Measurements from ENCODE around the gene IFNL3. TPM values are rescaled to one million over a fixed set of nuclear protein-coding genes. Genes with fewer than 3 reads are reported as not detected.
"Not testable (repeated sequence)": the region's sequence is repeated elsewhere in the genome, so short reads cannot be mapped to it uniquely, and the experiment has no call there.

Gene IFNL3
- total RNA-seq, 1 donor from 2014 or later: not detected

DNA sequence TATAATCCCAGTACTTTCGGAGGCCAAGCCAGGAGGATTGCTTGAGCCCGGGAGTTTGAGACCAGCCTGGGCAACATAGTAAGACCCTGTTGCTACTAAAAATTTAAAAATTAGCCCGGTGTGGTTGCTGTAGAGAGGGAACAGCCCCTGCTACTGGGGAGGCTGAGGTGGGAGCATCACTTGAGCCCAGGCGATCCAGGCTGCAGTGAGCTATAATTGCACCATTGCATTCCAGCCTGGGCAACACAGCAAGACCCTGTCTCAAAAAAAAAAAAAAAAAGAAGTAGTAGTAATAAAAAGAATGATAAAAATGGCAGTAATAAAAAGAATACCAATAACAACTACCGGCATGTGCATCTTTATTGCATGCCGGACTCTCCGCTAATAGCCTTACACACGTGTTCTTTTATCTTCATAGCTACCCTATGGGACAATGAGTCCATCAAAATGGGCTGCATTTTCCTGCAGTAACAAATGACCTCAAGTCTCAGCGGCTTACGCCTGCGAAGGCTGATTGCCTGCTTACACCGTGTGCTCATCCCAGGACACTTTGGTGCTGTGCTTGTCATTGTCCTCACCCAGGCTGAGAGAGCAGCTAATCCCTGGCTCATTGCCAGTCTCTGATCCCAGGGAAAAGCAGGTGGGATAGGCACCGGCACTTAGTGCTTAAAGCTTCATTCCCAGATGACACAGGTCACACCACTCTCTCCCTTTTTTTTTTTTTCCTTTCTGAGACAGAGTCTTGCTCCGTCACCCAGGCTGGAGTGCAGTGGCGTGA, 26.4 kb downstream of the IFNL3 start:
- ATAC-seq (no peak), DNase-seq (ENCODE audit: low spot score) (no peak)

DNA sequence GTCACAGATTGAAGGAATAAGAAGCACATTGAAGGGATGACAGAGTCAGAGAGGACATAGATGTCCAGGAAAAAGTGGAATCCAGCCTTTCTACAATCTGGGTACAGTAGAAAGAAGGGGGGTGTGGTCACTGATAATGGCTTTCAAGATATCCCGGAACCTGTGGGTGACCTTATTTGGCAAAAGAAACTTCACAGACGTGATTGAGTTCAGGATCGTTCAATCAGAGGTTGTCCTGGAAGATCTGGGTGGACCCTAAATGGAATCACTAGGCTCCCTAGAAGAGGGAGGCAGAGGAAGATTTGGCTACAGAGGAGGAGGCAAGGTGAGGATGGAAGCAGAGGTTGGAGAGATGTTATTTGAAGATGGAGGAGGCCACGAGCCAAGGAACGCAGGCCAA, 27.7 kb downstream of the IFNL3 start:
- ATAC-seq (no peak), DNase-seq (ENCODE audit: low spot score) (no peak)

DNA sequence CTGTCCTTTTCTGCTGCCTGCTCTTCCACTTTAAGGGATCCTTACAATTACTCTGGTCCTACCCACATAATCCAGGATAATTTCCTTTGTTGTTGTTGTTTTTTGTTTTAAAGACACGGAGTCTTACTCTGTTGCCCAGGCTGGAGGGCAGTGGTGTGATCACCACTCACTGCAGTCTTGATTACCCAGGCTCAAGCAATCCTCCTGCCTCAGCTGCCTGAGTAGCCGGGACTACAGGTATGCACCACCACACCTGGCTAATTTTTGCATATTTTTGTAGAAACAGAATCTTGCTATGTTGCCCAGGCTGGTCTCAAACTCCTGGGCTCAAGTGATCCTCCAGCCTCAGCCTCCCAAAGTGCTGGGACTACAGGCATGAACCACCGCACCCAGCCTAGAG, 29.5 kb downstream of the IFNL3 start:
- not testable (repeated sequence) for ATAC-seq; DNase-seq (ENCODE audit: low spot score)

DNA sequence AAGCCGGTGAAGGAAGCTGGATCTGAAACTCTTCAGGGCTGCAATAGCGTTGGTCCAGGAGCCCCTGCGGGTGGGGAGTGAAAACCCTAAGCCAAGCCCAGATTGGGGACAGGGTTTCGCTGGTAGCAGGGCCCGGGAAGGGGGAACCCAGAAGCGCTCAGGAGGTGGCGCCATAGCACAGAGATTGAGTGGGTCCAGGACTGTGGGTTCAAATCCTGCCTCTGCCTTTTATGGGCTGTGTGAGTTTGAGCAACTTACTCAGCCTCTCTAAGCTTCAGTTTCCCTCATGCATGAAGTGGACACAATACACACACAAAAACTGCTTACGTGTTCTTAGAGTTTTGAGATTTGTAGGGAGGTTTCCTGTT, 32.4 kb downstream of the IFNL3 start:
- ATAC-seq (peak; percentile 80), DNase-seq (ENCODE audit: low spot score) (peak; percentile 49)

- no peak for DNase-seq (ENCODE audit: low spot score)
- ATAC-seq: no peak
Measured at GRCh38 chr19:39211731-39212374, 33.0 kb downstream of the IFNL3 start.

DNA sequence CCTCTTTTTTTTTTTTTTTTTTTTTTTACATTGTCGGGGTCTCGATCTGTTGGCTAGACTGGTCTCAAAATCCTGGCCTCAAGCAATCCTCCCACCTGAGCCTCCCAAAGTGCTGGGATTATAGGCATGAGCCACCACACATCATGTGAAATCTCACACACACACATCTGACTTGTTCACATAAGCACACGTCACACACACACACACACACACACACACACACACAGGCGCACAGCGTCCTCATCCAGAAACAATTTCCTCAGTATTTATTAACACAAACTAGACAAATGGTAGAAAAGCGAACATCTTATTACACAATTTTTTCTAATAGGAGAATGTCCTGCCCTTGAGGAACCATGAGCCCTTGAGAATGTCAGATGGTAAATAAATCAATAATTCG, 35.6 kb downstream of the IFNL3 start:
- DNase-seq (ENCODE audit: low spot score) (no peak), ATAC-seq (no peak)

DNA sequence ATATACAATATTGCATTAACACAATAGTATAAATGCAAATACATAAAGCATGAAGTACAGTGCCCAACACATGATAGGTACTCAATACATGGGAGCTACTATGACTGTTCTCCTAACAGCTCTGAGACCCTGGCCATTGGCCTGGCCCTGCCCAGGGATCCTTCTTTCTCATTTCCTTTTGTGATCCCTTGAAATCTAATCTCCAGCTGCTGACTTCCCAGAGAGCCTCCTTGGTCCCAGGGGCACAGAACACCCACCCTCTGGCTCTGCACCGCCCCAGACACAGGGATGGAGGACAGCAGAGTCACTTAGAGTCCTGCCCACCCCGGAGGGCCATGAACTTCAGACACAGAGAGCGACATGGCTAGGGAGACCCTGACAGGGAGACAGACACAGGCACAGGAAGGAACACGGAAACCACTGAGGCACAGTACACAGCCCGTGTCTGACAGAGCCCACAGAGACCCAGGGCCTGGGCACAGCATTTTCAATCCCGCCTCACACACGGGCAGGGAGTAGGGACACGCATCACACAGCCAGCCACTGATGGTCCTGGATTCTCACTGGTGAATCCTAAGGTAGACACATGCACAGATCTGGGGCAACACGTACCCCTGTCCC, 36.5 kb downstream of the IFNL3 start:
- DNase-seq (ENCODE audit: low spot score): no peak

DNA sequence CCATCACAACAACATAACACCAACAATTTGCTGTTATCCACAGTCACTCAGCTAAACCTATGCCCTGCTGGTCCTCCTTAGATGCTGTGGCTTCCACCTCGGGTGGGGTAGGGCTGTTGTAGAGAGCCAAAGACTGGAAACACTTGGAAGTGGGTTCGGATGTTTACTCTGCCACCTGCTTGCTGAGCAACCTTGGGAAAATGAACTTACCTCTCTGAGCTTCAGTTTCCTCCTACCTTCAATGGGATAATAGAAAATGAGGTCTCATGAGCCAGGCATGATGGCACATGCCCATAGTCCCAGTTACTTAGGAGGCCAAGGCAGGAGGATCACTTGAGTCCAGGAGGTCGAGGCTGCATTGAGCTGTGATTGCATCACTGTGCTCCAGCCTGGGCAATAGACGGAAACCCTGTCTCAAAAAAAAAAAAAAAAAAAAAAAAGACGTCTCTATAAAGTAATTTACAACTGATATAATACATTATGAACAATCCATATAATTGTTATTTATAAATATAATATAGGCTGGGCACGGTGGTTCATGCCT, 37.4 kb downstream of the IFNL3 start:
- ATAC-seq (no peak), DNase-seq (ENCODE audit: low spot score) (no peak)

More for the DNA sequence above, 36.5 kb downstream of the IFNL3 start:
- ATAC-seq: no peak

DNA sequence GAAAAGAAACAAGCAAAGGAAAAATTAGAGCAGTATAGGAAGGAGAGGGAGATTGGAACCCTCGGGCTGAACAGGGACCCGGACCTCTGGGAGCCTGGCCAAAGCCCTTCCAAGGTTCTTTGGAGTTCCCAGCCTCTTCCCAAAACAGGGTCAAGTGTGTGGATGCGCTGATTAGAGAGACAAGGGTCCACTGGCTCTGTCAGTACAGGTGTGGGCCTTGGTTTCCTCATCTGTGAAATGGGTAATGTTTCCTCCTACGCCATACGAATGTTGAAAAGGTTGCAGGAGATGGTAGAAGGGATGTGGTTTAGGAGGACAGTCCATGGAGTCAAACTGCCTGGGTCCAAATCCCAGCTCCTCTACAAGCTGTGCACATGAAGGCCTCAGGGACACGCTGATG, 38.7 kb downstream of the IFNL3 start:
- DNase-seq (ENCODE audit: low spot score) (no peak), ATAC-seq (no peak)

GRCh38 chr19:39205449-39205764, 39.4 kb downstream of the IFNL3 start:
- DNase-seq (ENCODE audit: low spot score) (no peak), ATAC-seq (no peak)

DNA sequence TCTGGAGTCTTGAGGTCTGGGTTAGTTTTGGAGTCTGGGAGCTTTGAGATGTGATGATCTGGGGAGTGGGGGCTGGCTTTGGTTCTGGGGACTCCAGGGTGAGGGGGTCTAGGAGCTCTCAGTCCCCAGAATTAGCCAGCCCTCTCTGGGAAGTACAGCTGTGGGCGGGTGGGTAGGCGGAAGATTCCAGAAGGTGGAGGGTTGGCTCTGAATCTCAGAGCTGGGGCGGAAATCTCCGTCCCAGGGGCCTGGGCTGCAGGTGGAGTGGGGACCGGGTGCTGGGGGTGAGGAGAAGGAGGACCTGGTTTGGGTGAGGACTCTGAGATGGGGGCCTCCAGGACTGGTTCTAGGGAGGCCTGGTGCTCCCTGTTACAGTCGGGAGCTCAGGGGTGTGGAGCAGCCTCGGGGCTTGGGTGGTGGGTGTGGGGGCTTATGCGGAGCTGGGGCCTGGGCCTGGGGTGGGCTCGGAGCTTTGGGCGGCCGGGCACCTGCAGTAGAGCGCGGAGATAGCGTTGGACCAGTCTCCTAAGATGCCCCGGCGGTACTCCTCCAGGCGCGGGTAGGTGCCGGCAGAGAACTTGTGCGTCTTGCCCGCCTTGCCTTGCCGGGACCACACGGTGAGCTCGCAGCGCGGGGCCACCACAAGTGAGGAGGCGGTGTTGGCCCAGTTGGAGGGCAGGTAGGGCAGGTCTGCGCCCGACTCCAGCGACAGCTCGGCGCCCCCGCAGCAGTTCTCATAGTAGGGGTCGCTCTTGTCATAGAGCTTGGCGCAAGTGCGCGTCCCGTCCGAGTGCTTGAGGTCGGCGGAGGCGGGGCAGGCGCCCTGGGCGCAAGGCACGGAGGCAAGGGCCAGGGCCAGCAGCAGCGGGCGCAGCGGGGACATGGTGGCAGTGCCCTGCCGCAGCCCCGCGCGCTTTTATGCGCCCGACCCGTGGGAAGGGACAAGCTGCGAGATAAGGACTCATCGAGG, 41.1 kb downstream of the IFNL3 start, which contains the start of gene SYCN:
TSS of gene SYCN (minus strand) at position 892 of the 970 bp plus-strand sequence. CDS start at position 883, 9 bp downstream.
- ATAC-seq: no peak
- no peak for DNase-seq (ENCODE audit: low spot score)

DNA sequence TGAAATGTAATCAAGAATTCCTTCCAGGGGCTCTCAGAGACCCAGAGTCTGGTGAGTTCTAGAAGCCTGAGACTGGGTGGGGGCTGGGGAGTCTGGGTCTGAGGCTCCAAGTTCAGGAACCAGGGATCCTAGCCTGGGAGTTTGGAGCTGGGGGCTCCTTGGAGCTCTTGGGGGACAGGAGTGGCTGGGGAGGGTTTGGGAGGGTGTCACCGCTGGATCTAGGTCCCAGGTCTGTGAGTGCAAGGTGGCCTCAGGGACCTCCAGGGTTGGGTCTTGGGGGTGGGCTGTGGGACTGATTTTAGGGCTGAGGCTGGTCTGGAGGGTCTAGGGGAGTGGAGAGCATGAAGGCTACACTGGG, 41.8 kb downstream of the IFNL3 start:
- DNase-seq (ENCODE audit: low spot score) (no peak), ATAC-seq (no peak)

DNA sequence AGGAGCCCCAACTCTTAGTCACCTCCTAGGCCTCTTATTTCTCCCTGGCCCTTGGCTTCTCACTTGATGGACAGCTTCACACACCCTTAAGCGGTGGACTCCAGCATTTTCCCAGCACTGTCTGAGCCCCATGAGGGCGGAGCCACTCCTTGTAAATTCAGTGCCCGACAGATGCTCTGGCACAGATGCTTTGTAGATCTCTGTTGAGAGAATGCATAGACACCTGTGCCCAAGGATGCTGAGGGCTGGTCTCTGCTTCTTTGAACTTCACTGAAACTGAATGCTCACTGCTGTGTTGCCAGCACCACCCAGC, 44.0 kb downstream of the IFNL3 start:
- DNase-seq (ENCODE audit: low spot score): no peak
- ATAC-seq: no peak

- DNase-seq (ENCODE audit: low spot score): no peak
- no peak for ATAC-seq
Measured at GRCh38 chr19:39200066-39200802, 44.6 kb downstream of the IFNL3 start.

DNA sequence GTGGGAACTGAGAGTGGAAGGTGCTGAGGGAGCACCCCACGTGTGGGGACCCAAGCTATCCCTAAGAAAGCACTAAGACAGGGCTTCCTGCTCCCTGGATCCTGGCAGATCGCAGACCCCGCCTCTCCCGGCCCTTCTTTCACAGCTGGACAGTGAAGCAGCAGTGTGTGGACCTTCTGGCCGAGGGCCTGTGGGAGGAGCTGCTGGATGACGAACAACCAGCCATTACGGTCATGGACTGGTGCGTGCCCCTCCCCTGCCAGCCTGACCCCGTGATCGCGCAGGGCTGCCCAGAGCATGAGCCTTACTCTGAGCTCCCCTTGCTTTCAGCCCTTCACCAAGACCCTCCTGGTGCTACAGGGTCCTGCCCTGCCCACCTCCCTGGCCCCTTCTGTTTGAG, 45.8 kb downstream of the IFNL3 start:
- DNase-seq (ENCODE audit: low spot score) (no peak), ATAC-seq (peak; percentile 59)

GRCh38 chr19:39197808-39198207, 47.0 kb downstream of the IFNL3 start:
- ATAC-seq (no peak), DNase-seq (ENCODE audit: low spot score) (no peak)

DNA sequence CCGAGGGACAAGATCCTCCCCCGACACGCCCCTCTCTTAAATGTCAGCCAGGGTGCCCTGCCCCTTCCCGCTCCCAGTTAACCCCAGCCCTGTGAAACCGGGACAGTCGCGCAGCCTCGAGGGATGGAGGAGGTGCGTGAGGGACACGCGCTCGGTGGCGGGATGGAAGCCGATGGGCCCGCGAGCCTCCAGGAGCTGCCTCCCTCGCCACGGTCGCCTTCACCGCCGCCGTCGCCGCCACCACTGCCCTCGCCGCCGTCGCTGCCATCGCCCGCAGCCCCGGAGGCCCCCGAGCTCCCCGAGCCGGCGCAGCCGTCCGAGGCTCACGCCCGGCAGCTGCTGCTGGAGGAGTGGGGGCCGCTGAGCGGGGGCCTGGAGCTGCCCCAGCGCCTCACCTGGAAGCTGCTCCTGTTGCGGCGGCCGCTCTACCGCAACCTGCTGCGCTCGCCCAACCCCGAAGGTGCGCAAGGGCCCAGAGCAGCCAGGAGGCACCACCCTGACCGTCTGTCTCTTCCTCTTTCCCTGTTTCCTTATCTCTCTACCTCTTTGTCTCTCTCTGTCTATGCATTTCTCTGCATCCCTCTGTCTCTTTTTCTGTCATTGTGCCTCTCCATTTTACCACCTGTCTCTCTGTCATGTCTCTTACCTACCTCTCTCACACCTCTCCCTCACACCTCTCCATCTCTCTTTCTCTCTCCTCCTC, 47.8 kb downstream of the IFNL3 start, which contains the start of gene NCCRP1:
TSS of gene NCCRP1 (plus strand) at position 105 of the 703 bp plus-strand sequence. CDS start at position 124, 19 bp downstream.
- no peak for DNase-seq (ENCODE audit: low spot score)
- ATAC-seq: no peak

DNA sequence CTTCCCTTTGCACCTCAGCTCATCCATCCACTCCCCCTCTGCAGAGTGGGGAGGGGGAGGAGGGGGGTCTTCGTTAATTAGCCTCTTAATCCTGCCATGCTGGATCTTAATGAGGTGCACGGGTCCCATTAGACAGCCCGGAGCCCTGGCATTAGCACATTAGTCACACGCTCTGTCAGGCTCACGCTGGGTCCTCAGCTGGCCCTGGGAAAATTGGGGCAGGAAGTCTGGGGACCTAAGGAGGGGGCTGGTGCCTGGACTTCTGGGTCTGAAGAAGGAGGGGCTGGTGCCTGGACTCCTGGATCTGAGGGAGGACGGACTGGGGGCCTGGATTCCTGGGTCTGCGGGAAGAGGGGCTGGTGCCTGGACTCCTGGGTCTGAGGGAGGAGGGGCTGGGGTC, 48.5 kb downstream of the IFNL3 start:
- no peak for DNase-seq (ENCODE audit: low spot score)

DNA sequence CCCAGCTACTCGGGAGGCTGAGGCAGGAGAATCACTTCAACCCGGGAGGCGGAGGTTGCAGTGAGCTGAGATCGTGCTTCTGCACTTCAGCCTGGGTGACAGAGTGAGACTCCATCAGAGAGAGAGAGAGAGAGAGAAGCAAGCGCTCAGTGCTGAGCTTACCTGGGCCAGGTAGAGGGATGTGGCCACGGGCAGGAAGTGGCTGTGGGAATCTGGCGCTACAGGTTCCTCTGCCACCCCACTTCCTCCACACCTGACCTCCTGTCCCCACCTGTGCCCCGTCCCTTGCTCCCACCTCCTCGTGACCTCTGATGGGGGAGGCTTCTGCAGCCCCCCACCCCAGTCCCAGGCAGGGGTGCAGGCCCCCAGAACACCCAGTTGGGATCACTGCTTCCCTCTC, 49.1 kb downstream of the IFNL3 start:
- no peak for DNase-seq (ENCODE audit: low spot score)
- ATAC-seq: no peak

More for the DNA sequence above, 48.5 kb downstream of the IFNL3 start:
- no peak for ATAC-seq

All from left lobe of liver (tissue), 2 donors.